NOMO-1 treated with DMSO at 0.1 percent for 48 hours (cell line): ENCODE measurements around the gene SART1.
"Not testable (repeated sequence)": the region's sequence is repeated elsewhere in the genome, so short reads cannot be mapped to it uniquely, and the experiment has no call there.

Experiments
- DNase-seq: peaks from one replicate; lab custom pipeline; 2025; ENCODE audit not compliant: unreplicated experiment; lab: John Stamatoyannopoulos, UW

Gene SART1

DNA sequence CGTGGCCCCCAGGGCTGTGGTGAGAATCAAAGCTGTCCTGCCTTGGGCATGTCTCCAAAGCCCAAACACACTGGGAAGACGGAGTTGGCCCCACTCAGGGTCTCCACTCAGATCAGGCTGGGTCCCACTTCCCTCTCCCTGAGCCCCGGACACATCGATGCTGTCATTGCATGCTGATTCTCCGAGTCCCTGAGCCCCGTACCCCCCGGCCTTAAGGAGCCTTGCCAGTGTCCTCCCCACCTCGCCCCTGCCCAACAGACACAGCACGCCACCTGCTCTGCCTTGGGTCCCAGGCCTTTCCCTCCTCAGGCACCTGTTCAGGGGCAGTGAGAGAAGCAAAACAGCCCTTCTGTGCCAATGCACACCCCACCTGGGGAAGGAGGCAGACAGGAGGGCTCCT, 25.8 kb downstream of the SART1 start:
- DNase-seq: no peak

DNA sequence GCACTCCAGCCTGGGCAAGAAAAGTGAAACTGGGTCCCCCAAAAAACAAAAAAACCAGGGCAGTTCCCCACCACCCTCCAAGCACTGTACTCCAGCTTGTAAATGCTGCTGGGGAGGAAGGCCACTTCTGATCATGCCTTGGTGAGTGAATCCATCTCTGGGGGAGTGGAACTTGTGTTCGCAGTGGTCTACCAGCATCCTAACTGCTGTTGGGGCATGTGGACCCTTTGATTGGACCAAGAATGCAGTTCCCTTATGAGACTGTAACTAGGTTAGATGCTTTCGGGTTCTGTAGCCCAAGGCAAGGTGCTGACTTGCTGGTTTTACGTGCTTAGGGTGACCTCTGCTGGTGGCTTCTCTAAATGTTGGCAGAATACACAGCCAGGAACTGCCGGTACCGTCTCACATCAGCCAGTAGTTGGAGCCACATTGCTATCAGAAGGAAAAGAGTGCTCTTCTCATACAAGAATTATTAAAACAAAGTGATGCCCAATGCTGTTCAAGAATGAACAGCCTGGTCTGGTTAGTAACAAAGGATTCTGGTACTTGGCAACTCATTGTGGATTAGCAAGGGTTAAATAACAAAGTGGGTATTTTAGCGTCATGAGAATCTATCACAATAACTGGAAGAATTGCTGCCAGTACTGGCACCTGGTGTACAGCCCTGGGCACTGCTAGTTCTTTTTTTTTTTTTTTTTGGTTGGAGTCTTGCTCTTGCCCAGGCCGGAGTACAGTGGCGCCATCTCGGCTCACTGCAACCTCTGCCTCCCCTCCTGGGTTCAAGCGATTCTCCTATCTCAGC, 27.5 kb downstream of the SART1 start:
- DNase-seq: peak; percentile 95

DNA sequence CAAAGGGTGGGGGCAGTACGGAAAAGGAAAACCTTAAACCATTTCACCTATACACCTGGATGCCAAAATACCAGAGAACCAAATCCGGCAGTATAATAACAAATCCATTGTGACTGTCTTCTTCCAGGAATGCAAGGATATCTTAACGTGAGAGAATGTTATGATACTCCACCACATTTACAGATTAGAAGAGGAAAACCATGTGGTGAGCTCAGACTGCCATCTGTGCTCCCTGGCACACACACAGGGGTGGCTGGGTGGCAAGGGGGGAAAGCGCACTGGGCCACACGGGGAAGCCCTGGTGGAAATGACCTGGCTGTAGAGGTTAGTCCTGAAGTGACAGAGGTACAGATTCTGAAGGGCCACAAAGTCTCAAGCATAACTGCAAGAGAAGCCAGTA, 30.5 kb downstream of the SART1 start:
- no peak for DNase-seq

DNA sequence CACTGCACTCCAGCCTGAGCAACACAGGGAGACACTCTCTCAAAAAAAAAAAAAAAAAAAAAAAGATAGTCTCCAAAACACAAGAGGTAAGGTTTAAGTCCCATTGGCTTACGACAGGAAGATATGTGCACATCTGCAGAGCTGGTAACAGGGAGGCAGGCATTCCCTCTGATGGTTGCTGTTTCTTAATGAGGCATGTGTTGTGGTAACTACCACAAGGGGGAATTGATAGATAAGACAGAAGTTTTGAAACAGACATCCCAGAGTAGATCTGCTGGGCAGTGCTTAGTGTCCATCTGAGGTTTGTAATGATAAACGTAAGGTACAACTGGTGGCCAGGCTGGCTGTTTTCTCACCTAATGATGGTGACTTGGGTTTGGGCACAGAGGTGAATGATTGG, 35.8 kb downstream of the SART1 start:
- DNase-seq: no peak

DNA sequence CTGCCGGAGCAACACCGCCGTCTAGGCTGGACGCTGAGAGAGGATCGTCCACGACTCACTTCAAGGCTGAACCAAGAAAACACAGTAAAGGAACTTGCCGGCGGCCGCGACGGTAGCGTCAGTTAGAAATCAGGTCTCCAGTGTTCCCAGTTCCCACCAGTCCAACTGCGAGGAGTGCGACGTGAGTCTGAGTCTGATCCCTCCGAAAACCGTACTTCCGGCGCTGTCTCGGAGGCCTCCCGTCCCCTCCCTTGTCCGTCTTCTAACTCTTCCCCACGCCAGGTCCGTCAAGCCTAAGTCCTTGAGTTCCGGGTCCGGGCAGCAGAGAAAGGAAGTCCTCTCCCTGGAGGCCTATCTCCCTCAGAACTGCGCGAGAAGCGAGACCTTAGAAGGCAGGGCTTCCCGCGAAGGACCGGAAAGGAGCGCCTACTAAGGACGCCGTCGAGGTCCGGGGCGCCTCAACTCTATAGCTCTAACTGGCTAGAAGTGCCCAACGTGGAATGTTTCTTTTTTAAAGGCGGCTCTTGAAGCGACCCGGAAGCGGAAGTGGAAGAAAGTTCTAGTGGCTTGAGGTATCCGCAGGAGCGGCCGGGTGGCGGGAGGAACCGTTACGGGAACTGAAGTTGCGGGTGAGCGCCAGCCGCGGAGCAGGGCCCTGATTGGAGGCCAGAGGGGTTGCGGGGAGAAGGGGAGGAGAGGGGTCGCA, 40.6 kb downstream of the SART1 start, which contains the start of the genes BANF1 and EIF1AD:
Gene BANF1 (plus strand): TSS at position 562 of the 706 bp plus-strand sequence. CDS start 748 bp downstream, outside the sequence.
Gene EIF1AD (minus strand): TSS at position 216 of the 706 bp plus-strand sequence. CDS start 1,768 bp downstream, outside the sequence.
- peak; percentile 100 for DNase-seq

DNA sequence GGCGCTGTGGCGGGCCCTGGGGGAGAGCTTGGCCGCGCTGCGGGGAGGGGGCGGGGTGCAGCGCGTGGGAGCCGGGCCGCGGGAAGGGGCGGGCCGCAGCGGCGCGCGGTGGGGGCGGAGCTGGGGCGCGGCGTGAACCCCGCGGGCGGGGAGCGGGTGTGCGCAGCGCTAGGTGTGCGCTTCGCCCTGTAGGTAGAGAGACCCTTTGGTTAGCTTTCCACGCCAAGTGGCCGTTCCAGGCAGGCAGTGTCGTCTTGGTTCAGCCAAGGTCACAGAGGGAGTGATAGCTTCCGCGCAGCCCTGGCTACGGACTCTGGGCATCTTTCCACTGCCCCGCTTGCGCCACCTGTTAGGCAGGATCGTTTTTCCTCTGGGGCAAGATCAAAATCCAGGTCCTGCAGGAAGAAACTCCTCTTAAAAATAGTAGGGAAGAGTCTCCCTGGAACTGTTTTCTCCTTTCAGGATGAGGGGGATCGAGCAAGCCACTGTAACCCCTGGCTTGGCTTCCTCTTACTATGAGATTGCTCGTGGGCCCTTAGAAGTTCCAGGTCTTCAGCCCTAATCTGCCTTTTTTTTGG, 41.2 kb downstream of the SART1 start:
- DNase-seq: peak; percentile 51

DNA sequence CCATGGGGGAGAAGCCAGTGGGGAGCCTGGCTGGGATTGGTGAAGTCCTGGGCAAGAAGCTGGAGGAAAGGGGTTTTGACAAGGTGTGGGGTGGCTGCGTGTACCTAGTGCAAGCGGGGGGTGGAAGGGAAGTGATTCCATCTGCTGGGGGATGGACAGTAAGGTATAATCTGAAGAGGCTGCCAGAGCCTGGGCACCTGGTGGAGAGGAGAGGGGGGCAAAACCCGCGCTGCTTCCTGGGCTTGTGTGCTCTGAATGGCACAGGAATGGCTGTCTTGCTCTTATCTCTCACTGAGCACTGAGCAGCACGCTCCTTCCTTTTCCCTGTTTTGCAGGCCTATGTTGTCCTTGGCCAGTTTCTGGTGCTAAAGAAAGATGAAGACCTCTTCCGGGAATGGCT, 41.8 kb downstream of the SART1 start:
- DNase-seq: no peak

DNA sequence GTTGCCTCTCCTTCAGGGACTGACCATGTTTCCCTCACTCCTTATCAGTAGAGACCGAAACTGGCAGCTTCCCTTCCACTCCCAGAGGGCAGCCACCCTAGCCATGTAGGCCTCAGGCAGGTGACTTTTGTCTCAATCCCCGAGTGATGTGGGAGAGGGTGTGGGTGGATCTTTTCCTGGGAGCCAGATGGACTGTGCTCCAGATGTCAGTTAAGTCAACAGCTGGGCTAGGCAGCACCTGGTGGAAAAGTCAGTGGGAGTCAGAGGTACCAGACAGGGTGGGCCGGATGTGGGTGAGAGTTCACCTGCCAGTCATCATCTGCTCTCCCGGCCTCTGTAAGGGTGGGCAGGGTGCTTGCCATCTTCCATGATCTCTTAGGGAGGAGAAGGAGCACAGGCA, 42.7 kb downstream of the SART1 start:
- DNase-seq: no peak

DNA sequence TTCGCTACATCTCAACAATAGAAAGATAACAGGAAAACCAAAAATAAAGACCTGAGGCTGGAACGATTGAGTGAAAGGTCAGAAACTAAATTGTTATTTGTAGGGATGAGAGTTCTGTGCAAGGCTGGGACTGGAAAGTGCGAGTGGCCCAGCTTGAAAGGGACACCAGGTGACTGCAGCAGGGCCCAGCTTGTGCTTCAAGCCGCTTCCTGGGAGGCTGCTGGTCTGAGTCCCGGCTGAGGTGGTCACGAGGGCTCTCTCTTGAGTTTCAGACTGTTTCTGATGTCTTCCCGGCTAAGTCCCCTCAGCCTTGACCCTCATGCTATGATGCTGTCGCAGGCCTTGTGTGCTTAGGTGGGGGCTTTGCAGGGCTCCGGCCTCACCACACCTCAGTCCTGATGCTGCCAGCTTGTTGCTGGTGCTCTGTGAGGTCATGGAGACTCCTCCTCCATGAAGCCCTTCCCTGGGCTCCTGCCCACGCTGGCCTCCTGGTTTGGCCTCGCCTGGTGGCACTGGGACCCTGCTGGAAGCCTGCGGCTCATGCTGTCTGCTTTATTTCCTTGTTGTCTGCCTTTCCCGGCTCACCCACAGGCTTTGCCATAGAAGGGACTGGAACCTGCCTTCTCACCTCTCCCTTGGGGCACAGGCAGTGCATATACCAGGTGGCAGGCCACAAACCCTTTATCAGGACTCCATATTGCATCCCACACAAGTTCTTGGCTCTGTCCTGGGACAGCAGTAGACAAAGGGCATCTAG, 44.8 kb downstream of the SART1 start:
- no peak for DNase-seq

DNA sequence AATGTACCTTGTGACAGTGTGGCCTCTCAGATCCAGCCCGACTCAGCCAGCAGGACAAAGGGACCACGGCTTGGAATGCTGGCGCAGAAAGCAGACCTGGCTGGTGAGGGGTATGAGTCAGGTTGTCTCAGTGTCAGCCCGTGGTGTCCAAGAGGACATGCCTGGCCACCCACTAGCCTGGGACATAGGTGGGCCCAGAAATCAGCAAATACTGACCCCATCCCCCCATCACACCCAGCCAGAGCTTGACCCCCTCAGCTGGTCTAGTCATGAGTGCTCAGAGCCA, 45.3 kb downstream of the SART1 start:
- no peak for DNase-seq

DNA sequence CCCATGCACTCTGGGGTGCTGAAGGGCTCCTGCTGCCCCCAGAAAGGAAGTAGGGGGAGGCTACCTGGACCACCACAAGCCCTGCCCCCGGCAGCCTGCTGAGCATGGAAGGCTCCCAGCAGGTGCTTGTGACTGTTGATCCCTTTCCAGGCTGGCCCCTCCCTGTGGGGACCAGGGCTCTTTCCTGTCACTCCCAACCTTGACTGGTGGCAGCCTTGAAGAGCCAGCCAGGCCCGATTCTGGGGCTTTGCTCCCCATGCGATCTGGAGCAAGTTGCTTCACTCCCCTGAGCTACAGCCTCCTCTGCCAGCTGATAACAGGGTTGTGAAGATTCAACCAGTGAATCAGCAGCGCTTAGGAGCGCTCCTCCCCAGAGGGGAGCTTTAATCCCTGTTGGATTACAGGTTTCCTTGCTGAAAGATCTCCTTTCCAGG, 45.7 kb downstream of the SART1 start:
- DNase-seq: no peak

DNA sequence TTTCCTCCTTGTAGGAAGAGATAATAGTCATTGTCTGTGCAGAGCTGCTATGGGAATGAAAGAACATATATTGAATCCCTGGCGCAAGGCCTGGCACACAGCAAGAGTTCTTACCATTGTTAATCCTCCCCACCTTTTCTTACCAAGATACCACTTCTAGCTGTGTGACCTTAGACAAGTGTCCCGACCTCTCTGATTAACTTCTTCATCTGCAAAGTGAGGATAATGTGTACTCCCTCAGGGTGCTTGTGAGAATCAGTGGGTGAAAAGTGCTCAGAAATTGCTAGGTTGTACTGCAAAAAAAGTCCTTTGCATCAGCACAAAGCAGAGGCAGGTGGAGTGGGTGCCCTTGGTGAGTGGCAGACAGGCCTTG, 46.5 kb downstream of the SART1 start:
- DNase-seq: no peak

DNA sequence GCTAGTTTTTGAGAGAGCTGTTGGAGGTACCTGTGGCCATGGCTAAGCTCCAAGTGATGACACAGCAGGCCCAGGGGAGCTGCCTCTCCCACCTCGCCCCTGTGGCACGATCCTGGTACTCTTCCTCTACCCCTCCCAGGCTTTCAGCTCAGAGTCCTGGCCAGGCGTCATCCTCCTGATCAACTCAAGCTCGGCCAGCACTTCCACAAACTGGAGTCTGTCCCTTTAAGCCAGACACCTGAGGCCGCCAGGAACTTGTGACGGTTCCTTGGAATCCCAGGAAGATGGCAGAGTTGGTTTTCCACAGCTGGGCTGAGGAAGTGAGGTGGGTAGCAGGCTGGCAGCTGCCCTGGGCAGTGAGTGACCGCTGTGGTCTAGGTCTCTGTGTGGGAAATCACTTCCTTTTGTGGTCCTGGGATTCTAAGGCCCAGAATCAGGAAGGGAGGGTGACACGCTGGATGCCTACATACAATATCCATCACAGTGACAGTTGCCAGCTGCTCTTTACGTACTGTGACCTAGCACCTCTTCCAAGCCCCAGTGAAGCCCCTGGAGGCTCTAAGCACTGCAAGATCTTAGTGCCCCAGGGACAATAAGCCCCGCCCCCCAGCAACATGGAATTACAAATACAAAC, 47.1 kb downstream of the SART1 start:
- DNase-seq: no peak

DNA sequence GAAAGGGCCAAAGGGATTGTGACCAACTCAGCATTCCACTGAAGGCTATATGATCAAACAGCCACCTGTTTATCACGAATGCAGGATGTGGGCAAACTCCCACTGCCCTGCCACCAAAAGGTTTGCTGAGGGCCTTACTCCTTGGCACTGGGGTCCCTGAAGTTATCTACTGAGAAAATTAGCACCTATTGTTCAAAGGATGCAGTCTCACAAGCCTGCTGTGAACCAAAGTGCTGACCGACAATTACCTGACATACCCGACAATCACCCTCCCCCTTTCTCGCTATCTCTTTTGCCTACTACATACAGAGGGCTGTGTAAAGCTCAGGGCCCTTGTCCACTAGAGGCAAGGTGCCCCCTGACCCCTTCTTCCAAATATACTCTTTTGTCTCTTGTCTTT, 48.5 kb downstream of the SART1 start:
- not testable (repeated sequence) for DNase-seq

DNA sequence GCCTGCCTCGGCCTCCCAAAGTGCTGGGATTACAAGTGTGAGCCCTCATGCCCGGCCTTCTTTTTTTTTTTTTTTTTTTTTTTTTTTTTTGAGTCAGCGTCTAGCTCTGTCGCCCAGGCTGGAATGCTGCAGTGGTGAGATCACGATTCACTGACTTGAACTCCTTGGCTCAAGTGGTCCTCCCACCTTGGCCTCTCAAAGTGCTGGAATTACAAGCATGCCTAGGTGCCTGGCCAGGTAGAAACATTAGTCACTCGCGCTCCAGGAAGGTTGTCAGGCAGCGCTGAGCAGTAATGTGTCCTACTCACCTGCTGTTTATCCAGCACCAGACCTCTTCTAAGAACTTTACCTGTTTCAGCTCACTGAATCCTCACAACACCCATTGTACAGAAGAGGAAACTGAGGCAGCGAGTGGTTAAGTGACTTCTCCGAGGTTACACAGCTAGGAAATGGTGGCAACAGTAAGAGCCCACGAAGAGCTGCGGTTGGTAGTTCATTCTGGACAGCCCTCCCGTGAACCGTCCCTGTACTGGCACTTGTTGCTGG, 49.8 kb downstream of the SART1 start:
- no peak for DNase-seq

DNA sequence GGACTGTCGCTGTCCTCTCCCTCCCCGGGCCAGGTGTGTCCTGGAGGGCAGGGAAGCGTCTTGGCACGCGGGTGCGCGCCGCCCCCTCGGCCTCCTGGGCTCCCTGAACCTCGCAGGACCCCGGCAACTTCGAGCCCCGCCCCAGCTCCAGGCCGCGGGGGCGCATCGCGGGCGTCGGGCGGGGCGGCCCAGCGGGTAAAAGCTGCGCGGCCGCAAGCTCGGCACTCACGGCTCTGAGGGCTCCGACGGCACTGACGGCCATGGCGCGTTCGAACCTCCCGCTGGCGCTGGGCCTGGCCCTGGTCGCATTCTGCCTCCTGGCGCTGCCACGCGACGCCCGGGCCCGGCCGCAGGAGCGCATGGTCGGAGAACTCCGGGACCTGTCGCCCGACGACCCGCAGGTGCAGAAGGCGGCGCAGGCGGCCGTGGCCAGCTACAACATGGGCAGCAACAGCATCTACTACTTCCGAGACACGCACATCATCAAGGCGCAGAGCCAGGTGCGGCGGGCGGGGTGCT, 50.3 kb downstream of the SART1 start, which contains the start of gene CST6:
Gene CST6 (plus strand): TSS at position 224 of the 519 bp plus-strand sequence. CDS start 37 bp downstream, at position 261.
- no peak for DNase-seq

DNA sequence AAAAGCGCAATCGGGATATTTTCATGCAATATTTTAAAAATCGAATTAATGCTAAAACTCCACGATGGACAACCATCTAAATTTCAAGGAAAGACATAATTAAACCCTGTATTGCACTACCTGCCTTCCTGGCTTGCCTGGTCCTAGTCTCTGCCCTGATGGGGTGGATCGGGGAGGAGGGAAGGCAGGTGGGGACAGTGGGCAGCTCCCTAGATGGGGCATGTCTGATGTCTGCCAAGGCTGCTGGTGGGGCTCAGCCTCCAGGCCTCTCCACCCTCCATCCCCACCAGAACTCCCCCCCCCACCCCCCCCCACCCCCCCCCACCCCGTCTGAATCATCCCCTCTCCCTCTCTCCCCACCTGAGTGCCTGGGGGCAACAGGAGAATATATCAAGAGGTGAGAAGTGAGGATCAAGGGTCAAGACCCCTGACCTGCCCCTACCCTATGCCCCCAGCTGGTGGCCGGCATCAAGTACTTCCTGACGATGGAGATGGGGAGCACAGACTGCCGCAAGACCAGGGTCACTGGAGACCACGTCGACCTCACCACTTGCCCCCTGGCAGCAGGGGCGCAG, 50.9 kb downstream of the SART1 start:
- DNase-seq: no peak

DNA sequence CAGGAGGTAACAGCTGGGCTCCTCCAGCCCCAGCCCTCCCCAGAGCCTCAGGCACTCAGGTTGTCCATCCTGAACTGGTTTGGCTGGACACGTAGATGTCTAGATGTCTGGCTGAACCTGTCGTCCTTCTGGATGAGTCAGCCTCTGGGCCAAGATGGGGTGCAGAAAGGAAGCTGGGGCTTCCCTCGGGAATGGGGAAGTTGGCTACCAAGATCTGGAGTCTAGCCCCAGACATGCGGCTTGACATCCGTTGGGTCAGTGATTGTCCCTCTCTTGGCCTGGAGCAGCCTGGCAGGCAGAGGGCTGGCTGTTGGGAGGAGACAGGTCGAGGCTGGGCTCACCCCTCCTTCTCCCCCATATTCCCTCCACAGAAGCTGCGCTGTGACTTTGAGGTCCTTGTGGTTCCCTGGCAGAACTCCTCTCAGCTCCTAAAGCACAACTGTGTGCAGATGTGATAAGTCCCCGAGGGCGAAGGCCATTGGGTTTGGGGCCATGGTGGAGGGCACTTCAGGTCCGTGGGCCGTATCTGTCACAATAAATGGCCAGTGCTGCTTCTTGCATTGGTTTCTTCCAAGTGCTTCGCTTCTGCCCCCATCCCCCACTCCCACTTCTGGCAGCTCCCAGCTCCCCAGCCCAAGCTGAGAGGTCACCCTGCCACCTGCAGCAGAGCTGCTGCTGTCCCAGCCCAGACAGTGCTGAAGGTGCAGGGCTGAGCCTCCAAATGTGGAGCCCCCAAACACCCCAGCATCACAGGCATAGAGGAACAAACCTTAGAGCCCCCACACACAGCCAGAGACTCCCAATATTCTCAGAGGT, 51.6 kb downstream of the SART1 start:
- no peak for DNase-seq

DNA sequence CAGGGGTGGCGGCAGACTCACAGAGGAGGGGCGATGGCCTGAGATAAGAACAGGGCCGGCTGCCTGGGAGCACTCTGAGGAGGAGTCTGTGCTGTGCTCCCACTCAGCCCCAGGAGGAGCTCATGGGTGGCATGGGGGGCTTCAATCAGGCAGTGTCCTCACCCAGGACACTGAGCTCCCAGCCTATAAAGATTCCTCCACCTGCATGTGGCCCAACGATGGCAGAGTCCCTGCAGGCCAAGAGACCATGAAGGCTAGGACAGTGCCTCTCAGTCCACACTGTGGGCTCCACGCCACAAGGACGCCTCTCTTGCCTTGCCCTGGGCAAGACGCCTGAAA, 52.2 kb downstream of the SART1 start:
- no peak for DNase-seq
